GM18909 (cell line): Measurements from ENCODE around the gene RNF11.
A peak's percentile ranks its signal among the peaks of the same experiment; 100 is the strongest.

Experiments used
- ATAC-seq: cut with Tn5 transposase; IDR thresholded peaks from one replicate; pipeline ENCODE4 v1.9.1; 2021; ENCODE audit warnings: mild to moderate bottlenecking; ENCODE audit not compliant: unreplicated experiment, poor library complexity

Gene RNF11

DNA sequence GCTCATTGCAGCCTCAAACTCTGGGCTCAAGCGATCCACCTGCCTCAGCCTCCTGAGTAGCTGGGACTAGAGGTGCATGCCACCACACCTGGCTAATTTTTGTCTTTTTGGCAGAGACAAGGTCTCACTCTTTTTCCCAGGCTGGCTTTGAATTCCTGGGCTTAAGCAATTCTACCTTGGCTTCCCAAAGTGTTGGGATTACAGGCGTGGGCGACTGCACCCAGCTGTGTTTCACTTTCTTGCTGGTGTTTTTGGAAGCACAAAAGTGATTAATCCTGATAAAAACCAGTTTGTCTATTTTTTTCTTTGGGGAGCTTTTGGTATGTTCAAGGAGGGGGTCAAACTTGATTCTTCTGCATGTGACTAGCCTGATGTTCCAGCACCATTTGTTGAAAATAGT, 19.3 kb downstream of the RNF11 start:
- no peak for ATAC-seq

DNA sequence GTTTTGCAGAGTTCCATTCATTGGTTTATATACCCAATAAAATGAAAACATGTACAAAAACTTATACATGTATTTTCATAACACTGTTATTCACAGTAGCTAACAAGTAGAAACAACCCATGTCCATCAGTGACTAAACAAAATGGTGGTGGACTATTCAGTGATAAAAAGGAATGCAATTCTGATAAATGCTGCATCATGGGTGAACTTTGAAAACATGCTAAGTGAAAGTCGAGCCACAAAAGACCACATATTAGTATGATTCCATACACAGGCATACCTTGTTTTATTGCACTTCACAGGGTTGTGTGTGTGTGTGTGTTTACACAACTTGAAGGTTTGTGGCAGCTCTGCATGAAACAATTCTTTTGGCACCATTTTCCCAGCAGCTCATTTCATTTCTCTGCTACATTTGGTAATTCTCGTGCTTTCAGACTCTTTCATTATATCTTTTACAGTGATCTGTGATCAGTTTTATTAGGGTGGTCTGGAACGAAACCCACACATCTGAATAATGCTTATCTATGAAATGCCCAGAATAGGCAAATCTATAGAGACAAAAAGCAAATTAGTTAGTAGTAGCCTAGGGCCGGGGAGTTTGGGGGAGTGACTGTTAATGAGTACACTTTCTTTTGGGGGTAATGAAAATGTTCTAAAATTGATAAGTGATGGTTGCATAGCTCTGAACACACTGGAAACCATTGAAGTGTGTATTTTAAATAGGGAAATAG, 27.2 kb downstream of the RNF11 start:
- no peak for ATAC-seq

DNA sequence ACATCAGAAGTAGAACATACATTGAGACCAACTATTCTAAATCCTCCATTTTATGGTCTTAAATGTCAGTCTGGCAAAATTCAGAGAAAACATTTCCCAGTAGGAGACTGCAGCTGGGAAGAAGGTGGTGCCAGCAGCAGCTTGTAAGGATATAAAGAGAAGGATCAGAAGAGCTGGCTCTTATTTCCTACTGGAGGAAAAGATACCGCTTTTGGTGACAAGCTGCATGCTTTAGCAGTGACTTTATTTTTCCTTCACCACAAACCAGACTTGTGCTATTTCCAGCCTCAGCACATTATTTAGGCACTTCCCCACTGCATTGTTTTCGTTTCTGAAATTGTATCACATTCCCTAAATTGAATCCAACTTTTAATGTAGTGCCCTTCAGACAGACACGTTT, 28.4 kb downstream of the RNF11 start:
- no peak for ATAC-seq

DNA sequence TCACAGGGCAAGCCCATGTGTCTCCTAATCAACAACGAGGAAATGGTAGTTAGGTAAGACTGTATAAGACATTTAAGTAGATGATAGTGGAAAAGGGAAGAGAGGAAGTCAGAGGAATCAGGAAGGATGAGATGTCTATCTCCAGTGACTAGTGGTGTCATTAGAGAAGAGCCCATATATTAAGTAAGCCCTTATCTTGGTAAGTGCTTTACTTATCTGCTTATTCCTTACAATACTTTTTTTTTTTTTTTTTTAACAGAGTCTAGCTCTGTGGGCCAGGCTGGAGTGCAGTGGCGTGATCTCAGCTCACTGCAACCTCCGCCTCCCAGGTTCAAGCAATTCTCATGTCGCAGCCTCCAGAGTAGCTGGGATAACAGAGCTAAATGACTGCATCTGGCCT, 29.5 kb downstream of the RNF11 start:
- no peak for ATAC-seq

DNA sequence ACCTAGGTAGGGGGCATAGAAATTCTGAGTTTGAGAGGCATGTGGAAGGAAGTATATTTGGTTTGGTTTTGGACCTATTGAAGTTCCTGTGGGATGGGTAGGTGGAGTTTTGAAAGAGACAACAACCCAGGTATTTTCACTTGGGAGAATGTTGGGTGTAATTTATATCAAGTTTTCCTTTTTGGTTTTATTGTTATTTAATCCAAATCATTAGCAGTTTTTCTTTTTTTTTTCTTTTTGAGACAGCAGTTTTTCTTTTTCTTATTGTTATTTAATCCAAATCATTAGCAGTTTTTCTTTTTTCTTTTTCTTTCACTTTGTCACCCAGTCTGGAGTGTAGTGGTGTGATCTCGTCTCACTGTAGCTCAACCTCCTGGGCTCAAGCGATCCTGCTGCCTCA, 30.1 kb downstream of the RNF11 start:
- no peak for ATAC-seq

DNA sequence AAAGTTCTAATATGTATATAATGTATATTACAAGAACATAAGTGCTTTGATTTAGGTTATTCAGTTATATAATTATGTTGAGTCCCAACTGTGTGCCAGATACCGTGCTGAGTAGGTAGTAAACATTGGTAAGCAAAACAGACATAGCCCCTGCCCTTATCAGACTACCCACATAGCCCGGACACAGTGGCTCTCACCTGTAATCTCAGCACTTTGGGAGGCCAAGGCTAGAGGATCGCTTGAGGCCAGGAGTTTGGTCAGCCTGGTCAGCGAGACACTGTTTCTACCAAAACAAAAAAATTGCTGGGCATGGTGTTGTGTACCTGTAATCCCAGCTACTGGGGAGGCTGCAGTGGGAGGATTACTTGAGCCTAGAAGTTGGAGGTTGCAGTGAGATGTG, 30.7 kb downstream of the RNF11 start:
- ATAC-seq: no peak

DNA sequence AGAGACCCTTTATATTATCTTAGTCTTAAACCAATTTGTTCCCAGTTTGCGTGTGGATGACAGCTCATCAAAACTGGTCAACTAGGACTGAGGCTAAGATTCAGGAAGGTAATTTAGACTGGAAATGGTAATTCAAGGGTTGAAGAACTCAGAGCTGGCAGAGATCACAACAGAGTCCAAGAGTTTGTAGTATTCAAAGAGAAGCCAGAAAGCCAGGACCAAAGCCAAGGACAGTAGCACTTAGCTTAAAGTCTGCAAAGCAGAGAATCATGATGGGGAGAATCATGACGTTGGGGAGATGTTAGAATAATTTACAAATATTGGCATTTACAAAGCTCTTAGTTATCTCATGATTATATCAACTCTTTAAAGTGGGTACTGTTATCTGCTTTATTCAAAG, 32.6 kb downstream of the RNF11 start:
- no peak for ATAC-seq

DNA sequence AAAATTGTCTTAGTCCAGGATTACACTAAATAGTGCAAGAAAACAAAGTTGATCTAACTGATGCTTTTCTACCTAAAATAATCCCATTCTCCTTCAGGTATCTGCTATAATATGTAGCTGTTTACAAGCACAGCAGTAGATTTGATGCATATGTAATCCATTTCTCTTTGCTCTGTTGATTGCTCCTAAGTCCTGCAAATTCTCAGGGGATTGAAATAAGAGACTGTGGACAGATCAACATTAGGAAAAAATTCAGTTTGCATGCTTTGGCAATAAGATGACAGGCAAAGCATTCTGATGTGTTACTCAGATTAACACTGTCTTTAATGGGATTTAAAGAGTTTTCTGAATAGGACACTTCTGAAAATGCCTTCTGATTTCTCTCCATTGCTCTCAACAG, 34.7 kb downstream of the RNF11 start:
- ATAC-seq: no peak

DNA sequence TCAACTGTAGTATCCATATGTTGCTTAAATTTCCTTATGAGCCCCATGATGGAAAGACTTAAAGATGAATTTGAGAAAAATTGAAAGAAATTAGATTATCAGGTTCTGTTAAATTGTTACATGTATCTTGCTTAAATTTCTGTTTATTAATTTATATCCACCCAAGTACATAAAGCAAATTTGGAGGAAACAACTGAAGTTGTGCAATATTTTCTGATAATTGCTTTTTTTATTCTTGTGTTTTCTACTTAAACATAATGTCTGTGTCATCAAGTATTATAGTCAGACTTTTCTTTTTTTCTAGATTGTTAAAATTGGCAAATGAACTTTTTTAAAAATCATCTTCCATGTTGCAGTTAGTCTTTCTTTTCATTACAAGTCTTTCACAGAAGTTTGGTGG, 36.8 kb downstream of the RNF11 start:
- no peak for ATAC-seq

DNA sequence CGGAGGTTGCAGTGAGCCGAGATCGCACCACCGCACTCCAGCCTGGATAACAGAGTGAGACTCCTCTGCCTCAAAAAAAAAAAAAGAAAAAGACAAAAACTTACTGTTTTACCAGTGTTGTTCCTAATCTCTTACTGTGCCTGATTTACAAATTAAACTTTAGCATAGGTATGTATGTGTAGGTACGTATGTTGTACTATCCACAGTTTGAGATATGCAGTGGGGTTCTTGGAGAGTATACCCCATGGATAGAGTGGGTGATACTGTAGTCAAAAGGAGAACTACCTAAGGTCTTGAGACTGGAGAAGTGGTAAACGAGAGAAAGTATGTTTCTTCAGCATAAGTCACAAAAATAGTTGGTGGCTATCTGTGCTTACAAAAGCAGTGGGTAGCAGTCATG, 38.6 kb downstream of the RNF11 start:
- ATAC-seq: no peak

DNA sequence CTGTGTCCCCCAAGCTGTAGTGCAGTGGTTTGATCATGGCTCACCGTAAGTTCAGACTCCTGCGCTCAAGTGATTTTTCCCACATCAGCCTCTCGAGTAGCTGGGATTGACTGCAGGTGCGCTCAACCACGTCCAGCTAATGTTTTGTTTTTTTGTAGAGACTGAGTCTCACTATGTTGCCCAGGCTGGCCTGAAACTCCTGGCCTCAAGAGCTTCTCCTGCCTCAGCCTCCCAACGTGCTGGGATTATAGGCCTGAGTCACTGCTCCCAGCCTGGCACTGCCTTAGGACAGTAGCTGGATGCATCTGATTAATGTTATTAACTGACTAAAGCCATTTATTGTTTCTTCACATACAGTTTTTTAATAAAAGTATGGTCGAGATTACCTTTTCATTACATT, 40.2 kb downstream of the RNF11 start:
- ATAC-seq: no peak

DNA sequence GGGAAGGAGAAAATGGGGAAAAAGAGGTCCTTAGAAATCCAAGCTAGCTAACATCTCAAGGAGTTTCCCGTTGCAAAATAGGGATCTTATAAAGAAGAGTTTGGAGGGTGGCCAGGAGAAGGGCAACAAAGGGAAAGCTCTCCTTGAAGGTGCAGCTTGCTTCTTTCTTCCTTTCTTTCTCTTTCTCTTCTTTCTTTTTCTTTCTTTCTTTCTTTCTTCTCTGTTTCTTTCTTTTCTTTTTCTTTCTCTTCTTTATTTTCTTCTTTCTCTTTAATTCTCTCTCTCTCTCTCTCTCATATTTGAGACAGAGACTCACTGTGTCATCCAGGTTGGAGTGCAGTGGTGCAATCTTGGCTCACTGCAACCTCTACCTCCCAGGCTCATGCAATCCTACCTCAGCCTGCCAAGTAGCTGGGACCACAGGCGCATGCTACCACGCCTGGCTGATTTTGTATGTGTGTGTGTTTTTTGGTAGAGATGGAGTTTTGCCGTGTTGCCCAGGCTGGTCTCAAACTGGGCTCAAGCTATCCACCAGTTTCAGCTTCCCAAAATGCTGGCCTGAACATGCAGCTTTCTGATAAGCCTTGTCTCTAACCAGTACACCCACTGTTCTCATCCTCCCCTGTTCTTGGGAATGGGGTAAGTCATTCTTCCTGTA, 44.4 kb downstream of the RNF11 start:
- no peak for ATAC-seq

DNA sequence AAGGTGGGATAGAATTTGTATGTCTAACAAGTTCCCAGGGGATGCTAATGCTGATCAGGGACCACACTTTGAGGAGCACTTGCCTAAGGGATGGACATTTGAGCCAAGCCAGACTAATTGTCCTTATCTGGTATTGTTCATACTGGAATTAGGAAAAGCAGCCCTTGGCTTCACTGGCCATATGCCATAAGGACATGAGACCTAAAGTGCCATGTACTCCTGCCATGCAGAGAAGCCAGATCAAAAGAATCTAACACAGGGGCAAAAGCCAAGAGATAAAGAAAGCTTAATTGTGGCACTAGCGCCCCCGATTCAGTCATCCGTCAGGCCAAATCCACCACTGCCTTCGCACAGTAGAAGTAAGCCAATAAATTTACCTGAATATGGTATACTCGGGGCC, 45.7 kb downstream of the RNF11 start:
- ATAC-seq: no peak

DNA sequence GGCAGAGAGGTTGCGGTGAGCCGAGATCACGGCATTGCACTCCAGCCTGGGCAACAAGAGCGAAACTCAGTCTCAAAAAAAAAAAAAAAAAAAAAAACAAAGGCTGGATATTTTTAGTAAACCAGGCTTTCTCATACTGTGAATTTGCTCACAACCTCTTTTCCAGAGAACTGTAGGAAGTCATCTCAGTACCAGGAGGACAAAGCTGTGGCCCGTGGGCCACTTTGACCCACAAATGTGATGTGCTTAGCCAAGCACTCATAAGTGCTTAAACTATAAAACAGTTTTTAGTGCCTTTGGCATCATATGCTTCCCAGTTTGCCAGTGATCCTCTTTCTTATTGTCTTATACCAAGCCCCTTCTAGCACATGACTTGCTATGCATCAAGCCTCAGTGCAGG, 46.5 kb downstream of the RNF11 start:
- no peak for ATAC-seq

DNA sequence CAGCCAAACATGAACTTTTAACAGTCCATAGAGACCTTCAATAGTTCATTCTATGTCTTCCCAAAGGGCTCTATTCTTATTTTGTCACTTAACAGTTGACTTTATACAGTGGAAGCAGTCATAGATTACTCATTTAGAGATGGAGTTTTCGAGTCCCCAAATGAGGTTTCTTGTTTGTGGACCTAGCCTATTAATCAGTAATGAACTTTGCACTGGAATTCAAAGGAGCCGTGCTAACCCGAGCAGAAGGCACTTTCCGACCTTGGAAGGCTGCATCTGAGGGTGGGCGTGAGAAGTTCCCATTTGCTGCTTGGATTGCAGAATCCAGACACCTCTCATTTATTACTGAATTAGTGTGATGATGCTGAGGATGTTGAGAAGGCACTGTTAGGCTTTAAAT, 47.9 kb downstream of the RNF11 start:
- ATAC-seq: no peak

DNA sequence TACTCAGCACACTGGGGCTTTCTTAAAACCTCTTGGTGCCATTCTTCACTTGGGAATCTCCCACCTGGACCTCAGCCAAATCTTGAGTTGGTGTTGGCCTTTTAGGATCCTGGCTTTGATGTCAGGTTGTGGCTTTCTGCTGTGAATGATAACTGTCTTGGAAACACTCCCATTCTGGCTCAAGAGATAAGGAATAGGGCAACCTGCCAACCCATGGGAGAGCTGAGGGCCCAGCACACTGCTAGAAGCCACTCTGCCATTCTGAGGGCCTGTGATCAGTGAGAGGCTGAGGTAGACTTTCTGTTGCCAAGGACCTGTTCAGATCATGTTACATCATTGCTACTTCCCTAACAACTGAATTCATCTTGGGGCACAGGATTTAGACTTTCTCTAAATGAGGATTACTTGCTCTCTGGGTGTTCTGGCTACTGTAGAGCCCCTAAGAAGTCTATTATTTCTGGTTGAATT, 48.4 kb downstream of the RNF11 start:
- ATAC-seq: peak; percentile 52

DNA sequence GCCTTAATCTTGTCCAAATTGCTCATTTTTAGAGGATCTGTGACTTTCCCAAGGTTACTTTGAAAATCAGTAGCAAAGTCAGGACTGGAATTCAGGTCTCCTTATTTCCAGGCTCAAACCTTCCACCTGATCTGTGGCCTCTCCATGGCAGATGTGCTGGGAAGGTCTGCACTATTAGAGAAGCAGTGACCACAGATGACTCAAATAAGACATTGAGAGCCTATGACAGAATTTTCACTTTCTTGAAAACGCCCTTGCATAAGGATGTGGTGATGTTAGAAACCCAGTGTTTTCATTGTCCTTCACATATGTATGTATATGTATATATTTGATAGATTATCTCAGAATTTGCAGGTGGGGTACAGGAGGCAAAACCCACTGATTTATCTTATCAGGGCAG, 49.0 kb downstream of the RNF11 start:
- peak; percentile 94 for ATAC-seq

DNA sequence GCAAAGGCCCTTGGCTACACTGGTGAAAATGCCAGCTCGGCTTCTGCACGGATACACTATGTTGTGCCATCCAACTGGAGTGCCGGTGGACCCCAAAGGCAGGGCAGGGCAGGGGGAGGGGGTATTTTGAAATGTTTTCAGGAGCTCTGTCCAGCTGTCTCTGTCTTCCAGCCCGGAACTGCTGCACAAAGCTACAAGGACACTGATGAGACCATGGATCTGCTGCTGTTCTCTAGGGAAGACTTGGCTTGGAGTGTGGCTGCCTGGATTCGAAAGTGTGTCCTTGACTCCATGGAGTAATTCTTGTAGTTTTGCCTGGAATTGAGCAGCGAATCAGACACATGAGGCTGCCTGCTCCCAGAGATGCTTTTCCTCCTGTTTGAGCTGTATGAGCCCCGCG, 51.9 kb downstream of the RNF11 start:
- ATAC-seq: no peak

DNA sequence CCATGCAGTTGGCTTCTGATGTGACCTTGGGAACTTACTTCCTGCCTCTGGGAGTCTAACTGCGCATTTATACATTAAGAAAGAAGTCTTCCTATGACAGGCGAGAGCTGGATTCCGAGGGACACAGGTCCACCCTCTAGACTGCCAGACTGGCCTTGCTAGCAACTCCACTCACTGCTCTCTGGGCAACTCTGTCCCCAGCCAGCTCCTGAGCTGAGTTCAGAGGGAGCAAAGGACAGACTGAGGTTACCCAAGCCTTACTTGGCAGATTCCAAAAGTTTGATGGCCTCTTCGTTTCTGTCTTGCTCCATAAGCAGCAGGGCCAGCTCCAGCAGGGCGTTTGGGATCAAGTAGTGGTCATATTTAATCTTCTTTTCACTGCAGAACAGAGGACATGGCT, 52.5 kb downstream of the RNF11 start:
- ATAC-seq: no peak

DNA sequence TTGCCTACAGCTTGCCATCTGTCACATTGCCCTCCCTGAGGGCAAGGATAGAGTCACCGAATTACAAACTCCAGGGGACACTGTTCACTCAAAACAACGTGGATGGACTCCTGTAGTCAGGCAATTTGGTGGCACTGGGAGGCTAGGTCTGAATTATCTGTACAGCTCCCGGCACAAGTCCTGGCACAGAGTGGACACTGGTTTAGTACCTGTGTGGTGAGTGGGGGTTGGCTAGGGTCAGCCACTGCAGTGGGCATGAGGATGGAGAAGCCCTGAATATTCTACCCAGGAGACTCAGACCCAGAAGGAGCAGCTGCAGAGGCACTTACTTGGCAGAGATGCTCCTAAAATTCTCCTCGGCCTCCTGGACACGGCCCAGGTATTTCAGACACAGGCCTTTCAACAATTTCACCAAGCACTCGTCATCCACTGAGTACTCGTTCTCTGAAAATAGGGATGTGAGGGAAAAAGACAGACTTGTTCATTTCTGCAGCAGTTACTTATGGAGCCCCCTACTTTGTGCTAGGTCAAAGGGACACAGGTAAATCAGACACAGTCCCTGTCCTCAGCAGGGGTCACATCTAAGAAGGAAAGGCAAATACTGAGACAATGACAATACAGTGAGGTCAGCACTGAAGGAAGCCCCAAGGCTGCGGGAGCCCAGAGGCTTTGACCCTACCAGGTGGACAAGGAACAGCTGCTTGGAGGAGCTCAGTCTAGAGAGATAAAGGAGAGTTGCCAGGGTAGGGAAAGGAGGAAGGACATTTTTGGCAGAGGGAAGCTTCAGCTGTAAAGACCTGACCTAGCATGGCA, 53.8 kb downstream of the RNF11 start:
- ATAC-seq: no peak

DNA sequence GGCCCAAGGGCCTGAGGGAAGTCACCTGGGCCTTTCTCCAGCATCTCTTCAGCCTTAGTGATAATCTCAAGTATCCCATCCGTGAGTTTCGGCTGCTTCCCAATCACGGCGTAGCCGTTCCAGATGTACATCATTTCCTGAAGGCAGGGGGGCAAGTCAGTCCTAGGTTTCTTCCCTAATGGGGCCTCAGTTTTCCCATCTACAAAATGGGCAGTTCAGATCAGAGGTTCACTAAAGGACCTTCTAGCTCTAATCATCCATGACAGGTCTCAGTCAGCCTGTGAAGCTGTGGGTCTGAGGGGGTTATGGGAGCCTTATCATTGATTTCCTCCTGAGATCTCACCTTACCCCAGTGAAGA, 54.4 kb downstream of the RNF11 start:
- no peak for ATAC-seq
